NB4 (cell line): ENCODE results near the gene IL16.

Experiments
- DNase-seq: peaks from one replicate; pipeline ENCODE4 v3.0.0; 2010; ENCODE audit warnings: low read depth
- H3K4me3 ChIP-seq: one replicate; pipeline ENCODE4 v1.5.1; 2011; ENCODE audit warnings: mild to moderate bottlenecking, low read depth, low read length, moderate library complexity
- MYC ChIP-seq: IDR thresholded peaks from 2 replicates; pipeline ENCODE4 v1.6.1; 2011; ENCODE audit warnings: low read depth, low read length
- POLR2A ChIP-seq: IDR thresholded peaks from 2 replicates; pipeline ENCODE4 v1.6.1; 2011; ENCODE audit warnings: mild to moderate bottlenecking; ENCODE audit not compliant: insufficient read length; ENCODE audit errors: extremely low read depth
- TF ChIP-seq, protein P1 (sequence below): IDR thresholded peaks from 2 replicates; pipeline ENCODE4 v1.6.1; 2011; ENCODE audit warnings: low read depth, low read length
- TF ChIP-seq, protein P2 (sequence below): IDR thresholded peaks from one replicate; pipeline ENCODE4 v1.5.1; 2012; ENCODE audit warnings: low read depth, low read length

IL16 gene

DNA sequence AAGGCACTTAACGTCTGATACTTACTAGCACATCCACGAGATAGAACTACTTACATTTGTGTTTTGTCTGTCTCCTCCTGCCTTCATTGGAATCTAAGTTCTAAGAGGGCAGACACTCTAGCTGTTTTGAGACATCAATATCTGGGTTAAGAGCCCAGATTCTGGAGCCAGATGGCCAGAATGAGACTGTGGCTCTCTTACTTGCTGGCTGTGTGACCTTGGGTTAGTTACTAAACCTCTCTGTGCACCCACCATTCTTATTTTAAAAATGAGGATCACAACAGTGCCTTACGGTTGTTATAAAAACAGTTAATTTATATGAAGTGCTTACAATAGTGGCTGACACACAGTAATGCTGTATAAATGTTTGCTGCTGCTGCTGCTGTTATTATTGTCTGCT is 119.6 kb downstream of the IL16 start:
- DNase-seq, result no peak
- TF ChIP-seq MYC (no peak), POLR2A (no peak)
- TF ChIP-seq, protein P1, sequence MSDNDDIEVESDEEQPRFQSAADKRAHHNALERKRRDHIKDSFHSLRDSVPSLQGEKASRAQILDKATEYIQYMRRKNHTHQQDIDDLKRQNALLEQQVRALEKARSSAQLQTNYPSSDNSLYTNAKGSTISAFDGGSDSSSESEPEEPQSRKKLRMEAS, result no peak
- TF ChIP-seq, protein P2, sequence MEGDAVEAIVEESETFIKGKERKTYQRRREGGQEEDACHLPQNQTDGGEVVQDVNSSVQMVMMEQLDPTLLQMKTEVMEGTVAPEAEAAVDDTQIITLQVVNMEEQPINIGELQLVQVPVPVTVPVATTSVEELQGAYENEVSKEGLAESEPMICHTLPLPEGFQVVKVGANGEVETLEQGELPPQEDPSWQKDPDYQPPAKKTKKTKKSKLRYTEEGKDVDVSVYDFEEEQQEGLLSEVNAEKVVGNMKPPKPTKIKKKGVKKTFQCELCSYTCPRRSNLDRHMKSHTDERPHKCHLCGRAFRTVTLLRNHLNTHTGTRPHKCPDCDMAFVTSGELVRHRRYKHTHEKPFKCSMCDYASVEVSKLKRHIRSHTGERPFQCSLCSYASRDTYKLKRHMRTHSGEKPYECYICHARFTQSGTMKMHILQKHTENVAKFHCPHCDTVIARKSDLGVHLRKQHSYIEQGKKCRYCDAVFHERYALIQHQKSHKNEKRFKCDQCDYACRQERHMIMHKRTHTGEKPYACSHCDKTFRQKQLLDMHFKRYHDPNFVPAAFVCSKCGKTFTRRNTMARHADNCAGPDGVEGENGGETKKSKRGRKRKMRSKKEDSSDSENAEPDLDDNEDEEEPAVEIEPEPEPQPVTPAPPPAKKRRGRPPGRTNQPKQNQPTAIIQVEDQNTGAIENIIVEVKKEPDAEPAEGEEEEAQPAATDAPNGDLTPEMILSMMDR, result no peak
- no peak overlapping the region for H3K4me3 ChIP-seq

DNA sequence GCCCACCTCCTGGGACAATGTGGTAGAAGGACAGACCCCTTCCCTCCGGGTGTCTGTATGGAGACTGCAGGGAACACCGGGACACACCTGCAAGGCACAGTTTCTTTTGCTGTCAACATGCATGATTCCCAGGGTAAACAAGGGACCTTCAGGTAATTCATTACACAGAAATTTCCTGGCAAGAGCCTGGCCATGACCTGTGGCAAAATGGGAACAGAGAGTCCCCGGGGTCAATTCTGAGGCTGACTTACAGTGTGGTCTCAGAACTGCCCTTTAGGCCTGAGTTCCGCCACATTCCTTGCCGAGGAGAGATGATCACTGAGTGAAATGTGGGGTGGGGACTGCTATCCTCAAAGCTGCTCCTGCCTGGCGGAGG is 121.0 kb downstream of the IL16 start:
- no peak overlapping the region for H3K4me3 ChIP-seq
- DNase-seq, result no peak
- TF ChIP-seq, protein P2, result no peak
- no peak for TF ChIP-seq POLR2A
- TF ChIP-seq, protein P1, result no peak
- TF ChIP-seq MYC, result no peak

DNA sequence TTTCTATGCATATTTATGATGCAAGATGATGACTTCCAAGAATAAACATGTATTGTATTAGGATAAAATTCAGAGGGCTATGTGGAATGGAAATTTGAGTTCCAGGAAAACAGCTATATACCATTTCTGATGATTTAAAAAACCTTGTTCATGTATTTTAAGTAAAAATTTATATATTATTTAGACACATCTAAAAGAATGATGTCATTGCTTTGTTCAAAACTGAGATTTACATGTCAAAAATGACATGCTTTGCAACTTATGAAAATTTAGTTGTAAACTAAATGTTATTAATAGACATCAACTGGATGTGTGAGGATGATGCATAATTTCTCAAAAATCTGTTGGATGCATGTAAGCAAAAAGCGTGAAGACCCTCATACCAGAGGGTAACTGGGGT is 125.0 kb downstream of the IL16 start:
- no peak for DNase-seq
- TF ChIP-seq, protein P1, result no peak
- TF ChIP-seq, protein P2, result no peak
- TF ChIP-seq MYC, result no peak
- no peak for TF ChIP-seq POLR2A
- H3K4me3 ChIP-seq, result no peak overlapping the region

DNA sequence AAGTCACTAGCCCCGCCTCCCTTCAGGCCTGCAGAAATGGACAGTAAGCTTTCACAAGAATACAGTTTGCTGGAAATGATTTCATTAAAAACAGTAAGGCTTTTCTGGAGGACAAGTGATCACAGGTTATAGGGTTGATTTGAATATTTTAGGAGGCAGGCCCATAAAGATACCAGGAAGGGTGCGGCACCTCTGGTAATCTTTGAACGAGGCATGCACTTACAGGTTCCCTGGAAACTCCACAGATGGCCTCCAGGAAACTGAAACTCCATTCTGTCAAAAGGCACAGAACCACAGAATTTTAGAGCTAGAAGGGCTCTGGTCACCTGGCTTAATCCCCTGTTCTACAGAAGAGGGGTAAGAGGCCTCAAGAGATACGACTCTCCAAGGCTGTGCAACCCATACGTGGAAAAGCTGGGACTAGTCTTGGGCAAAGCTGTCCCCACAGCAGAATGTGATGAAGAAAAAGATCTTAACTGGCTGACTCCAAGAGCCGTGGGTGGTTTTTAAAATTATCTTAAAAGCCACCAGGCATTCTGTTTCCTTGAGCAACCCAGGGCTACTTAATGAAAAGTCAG is 126.1 kb downstream of the IL16 start:
- no peak for DNase-seq
- H3K4me3 ChIP-seq, result no peak overlapping the region
- TF ChIP-seq MYC (no peak), POLR2A (no peak)
- TF ChIP-seq, protein P1, result no peak
- TF ChIP-seq, protein P2, result no peak

DNA sequence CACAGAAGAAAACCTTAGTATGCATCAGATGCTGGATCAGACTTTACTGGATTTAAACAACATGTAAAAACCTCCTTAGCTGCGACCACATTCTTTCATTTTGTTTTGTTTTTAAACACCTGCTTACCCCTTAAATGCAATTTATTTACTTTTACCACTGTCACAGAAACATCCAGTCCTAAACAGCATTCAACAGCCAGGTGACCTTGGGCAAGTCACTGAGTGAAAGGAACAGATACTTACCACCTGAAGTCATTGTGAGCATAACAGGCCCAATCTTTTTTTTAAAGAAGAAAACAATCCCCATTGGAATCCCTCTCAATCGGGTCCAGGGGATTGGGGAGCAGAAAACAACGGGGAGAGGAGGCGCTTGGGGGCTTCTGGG is 126.9 kb downstream of the IL16 start:
- TF ChIP-seq, protein P1, result no peak
- TF ChIP-seq MYC, result no peak
- TF ChIP-seq, protein P2, result no peak
- H3K4me3 ChIP-seq, result peak overlapping the region; percentile 66
- no peak for DNase-seq
